Body of pancreas (tissue), 4 donors: ENCODE measurements around the gene GGT6. TPM values are rescaled to one million over a fixed set of nuclear protein-coding genes. Genes with fewer than 3 reads are reported as not detected.

ENCODE experiments used
- ATAC-seq: fragments of 150-250 bp; one replicate; pipeline ENCODE4 v1.9.1; 2016
- DNase-seq, 4 donors: peaks; one replicate each; pipeline ENCODE4 v3.0.0-alpha.2; 2019
- H3K27ac ChIP-seq, 4 donors: fragments of 200-600 bp; sonication (generic); 1 replicate in 3 of 4; 2 replicates in 1 of 4; pipeline versions ENCODE4 v1.5.1 to v1.6.1; 2016 to 2019; ENCODE audit warnings: mild to moderate bottlenecking in 1 of 4, mixed read lengths in 1 of 4, moderate library complexity in 1 of 4
- H3K27me3 ChIP-seq, 2 donors: fragments of 200-600 bp; sonication (generic); one replicate each; pipeline ENCODE4 v1.6.0; 2016; ENCODE audit warnings: mild to moderate bottlenecking in 1 of 2
- H3K36me3 ChIP-seq, 2 donors: fragments of 200-600 bp; sonication (generic); replicated peaks in 1 of 2; 2 replicates each; pipeline ENCODE4 v1.5.1; 2016; ENCODE audit warnings: low read depth in 2 of 2; ENCODE audit not compliant: insufficient read depth in 1 of 2
- H3K4me1 ChIP-seq: fragments of 200-600 bp; sonication (generic); one replicate; pipeline ENCODE4 v1.6.0; 2016
- H3K4me3 ChIP-seq, 2 donors: fragments of 200-600 bp; sonication (generic); 1 replicate in 1 of 2; 2 replicates in 1 of 2; pipeline ENCODE4 v1.5.1; 2016 to 2019
- H3K9me3 ChIP-seq, 3 donors: fragments of 200-600 bp; sonication (generic); 1 replicate in 2 of 3; 2 replicates in 1 of 3; pipeline ENCODE4 v1.5.1; 2016
- CTCF ChIP-seq, 7 experiments: fragments of 450-650 bp in 4 of 7; fragments of 200-600 bp in 3 of 7; sonication (generic) in 3 of 7; IDR thresholded peaks; one replicate each; pipeline ENCODE4 v1.5.1; 2016 to 2019; ENCODE audit warnings: antibody characterized with exemption in 7 of 7
- POLR2A ChIP-seq, 3 donors: fragments of 450-650 bp; IDR thresholded peaks; one replicate each; pipeline ENCODE4 v1.6.1; 2016; ENCODE audit warnings: antibody characterized with exemption in 3 of 3, mild to moderate bottlenecking in 2 of 3
- WGBS, 2 donors: methylation state at CpG; one replicate each; pipeline ENCODE4 v1.1.5; 2017; 5-methylcytosine and 5-hydroxymethylcytosine counted together
- intact Hi-C: fragments of 100-400 bp; cut with DNase I; formaldehyde crosslinking; loops from one replicate; pipeline ENCODE4 v1.15.1; 2023
- total RNA-seq, 2 donors: library from RNA; depleted of rRNA; stranded (reverse); fragments of >200 nt; gene quantifications; one replicate each; pipeline ENCODE4 v1.1.0, GENCODE V29; 2016

GGT6 gene
- total RNA-seq, 2 donors from 2014 or later: 29.3 to 85.7 TPM

- ATAC-seq (no peak), DNase-seq (no peak)
- H3K27me3 ChIP-seq: no peaks in the 10 kb centered on the region
- TF ChIP-seq POLR2A (IDR thresholded peaks at IDR 0.05) (no peak), CTCF (IDR thresholded peaks at IDR 0.05) (no peak)
- no peak overlapping the region for H3K27ac ChIP-seq
- H3K4me3 ChIP-seq: no peak overlapping the region
- peaks cover 19 to 38% of the 10 kb centered on the region in 2 donors for H3K36me3 ChIP-seq
- 92 to 98% methylated on average over 25 to 27 of the region's 37 CpGs for WGBS, 2 donors
- no peaks in the 10 kb centered on the region for H3K9me3 ChIP-seq
- no peaks in the 10 kb centered on the region for H3K4me1 ChIP-seq
- intact Hi-C loops: no loop called here
Measured at GRCh38 chr17:4544135-4544950, 16.0 kb downstream of the GGT6 start.

GRCh38 chr17:4543557-4544026, 16.8 kb downstream of the GGT6 start:
- Histone ChIP-seq H3K9me3 (no peaks in the 10 kb centered on the region), H3K27me3 (no peaks in the 10 kb centered on the region), H3K36me3 (peaks cover 19 to 35% of the 10 kb centered on the region in 2 donors), H3K4me3 (no peak overlapping the region), H3K4me1 (no peaks in the 10 kb centered on the region), H3K27ac (no peak overlapping the region)
- DNase-seq (no peak), ATAC-seq (no peak)
- WGBS, 2 donors: 76 to 90% methylated on average over 6 to 19 of the region's 19 CpGs
- no peak for TF ChIP-seq CTCF (IDR thresholded peaks at IDR 0.05)
- TF ChIP-seq POLR2A (IDR thresholded peaks at IDR 0.05): no peak
- intact Hi-C loops: no loop called here

- Histone ChIP-seq H3K36me3 (peaks cover 19 to 30% of the 10 kb centered on the region in 2 donors), H3K4me1 (no peaks in the 10 kb centered on the region), H3K9me3 (no peaks in the 10 kb centered on the region), H3K27me3 (no peaks in the 10 kb centered on the region), H3K4me3 (no peak overlapping the region), H3K27ac (no peak overlapping the region)
- DNase-seq (peak in 1 of 4 donors; percentile 13), ATAC-seq (no peak)
- 90 to 95% methylated on average over 16 to 19 of the region's 19 CpGs for WGBS, 2 donors
- intact Hi-C loops: no loop called here
- TF ChIP-seq POLR2A (IDR thresholded peaks at IDR 0.05): no peak
- no peak for TF ChIP-seq CTCF (IDR thresholded peaks at IDR 0.05)
Measured at GRCh38 chr17:4542726-4543191, 17.6 kb downstream of the GGT6 start.

GRCh38 chr17:4542003-4542725, 18.2 kb downstream of the GGT6 start:
- Histone ChIP-seq H3K4me3 (no peak overlapping the region), H3K27me3 (no peaks in the 10 kb centered on the region), H3K27ac (peak overlapping the region in 1 of 4 donors; percentile 40), H3K9me3 (no peaks in the 10 kb centered on the region), H3K4me1 (no peaks in the 10 kb centered on the region), H3K36me3 (peaks cover 19 to 24% of the 10 kb centered on the region in 2 donors)
- intact Hi-C loops: no loop called here
- TF ChIP-seq CTCF (IDR thresholded peaks at IDR 0.05) (no peak), POLR2A (IDR thresholded peaks at IDR 0.05) (no peak)
- DNase-seq: peak in 1 of 4 donors; percentile 15
- no peak for ATAC-seq
- 89 to 90% methylated on average over 8 to 14 of the region's 14 CpGs for WGBS, 2 donors
